WTC11 (cell line): ENCODE results near the gene FHIT. TPM values are rescaled to one million over a fixed set of nuclear protein-coding genes. Genes with fewer than 3 reads are reported as not detected.

Source experiments
- ATAC-seq: fragments of 200-7000 bp; cut with Tn5 transposase; 2 replicates; pipeline ENCODE4 v1.10.0; 2021; ENCODE audit warnings: mild to moderate bottlenecking, moderate library complexity
- CTCF ChIA-PET: fragments of 300-600 bp; sonication (Branson Sonifier 250); formaldehyde crosslinking; loops from one replicate; lab custom pipeline; 2021; ENCODE audit warnings: antibody characterized with exemption; lab: Charles Lee
- POLR2A ChIA-PET: fragments of 350-600 bp; sonication (Branson Sonifier 250); formaldehyde crosslinking; loops from one replicate; lab custom pipeline; 2021; ENCODE audit warnings: antibody characterized with exemption; lab: Charles Lee
- DNase-seq: peaks from one replicate; pipeline ENCODE4 v3.0.0; 2021; ENCODE audit warnings: low spot score
- H3K27ac Mint-ChIP-seq: 2 replicates; pipeline ENCODE4 v1.8.0; 2021; ENCODE audit warnings: mixed read lengths
- H3K27me3 Mint-ChIP-seq: 2 replicates; pipeline ENCODE4 v1.8.0; 2021; ENCODE audit warnings: low read depth, mild to moderate bottlenecking, moderate library complexity, mixed read lengths
- H3K36me3 Mint-ChIP-seq: 2 replicates; pipeline ENCODE4 v1.8.0; 2021; ENCODE audit warnings: mixed read lengths
- H3K4me1 Mint-ChIP-seq: 2 replicates; pipeline ENCODE4 v1.8.0; 2022; ENCODE audit warnings: mixed read lengths
- H3K4me3 Mint-ChIP-seq: 2 replicates; pipeline ENCODE4 v1.8.0; 2021; ENCODE audit warnings: mild to moderate bottlenecking, moderate library complexity, mixed read lengths
- H3K9me3 Mint-ChIP-seq: 2 replicates; pipeline ENCODE4 v1.8.0; 2021; ENCODE audit warnings: mixed read lengths
- CREB1 ChIP-seq: sonication (generic); formaldehyde crosslinking; IDR thresholded peaks from 2 replicates; pipeline ENCODE4 v1.8.0; 2023; ENCODE audit warnings: mild to moderate bottlenecking, missing genetic modification reagents
- CREM ChIP-seq: sonication (generic); formaldehyde crosslinking; IDR thresholded peaks from 2 replicates; pipeline ENCODE4 v1.8.1; 2022; ENCODE audit warnings: mild to moderate bottlenecking, missing genetic modification reagents, moderate library complexity
- KAT7 ChIP-seq: sonication (generic); formaldehyde crosslinking; IDR thresholded peaks from 2 replicates; pipeline ENCODE4 v1.8.1; 2023; ENCODE audit warnings: missing genetic modification reagents, mild to moderate bottlenecking, borderline replicate concordance
- MXD4 ChIP-seq: fragments of 250-450 bp; sonication (Bioruptor Pico); IDR thresholded peaks from 2 replicates; pipeline ENCODE4 v1.8.0; 2021; ENCODE audit warnings: mild to moderate bottlenecking, moderate library complexity, borderline replicate concordance
- OVOL2 ChIP-seq: fragments of 250-450 bp; sonication (Bioruptor Pico); IDR thresholded peaks from 2 replicates; pipeline ENCODE4 v1.9.0; 2021; ENCODE audit warnings: mild to moderate bottlenecking, borderline replicate concordance
- PREB ChIP-seq: sonication (generic); formaldehyde crosslinking; IDR thresholded peaks from 2 replicates; pipeline ENCODE4 v1.8.1; 2022; ENCODE audit warnings: mild to moderate bottlenecking, missing genetic modification reagents, moderate library complexity, borderline replicate concordance
- PRRX2 ChIP-seq: fragments of 250-450 bp; sonication (Bioruptor Pico); IDR thresholded peaks from 2 replicates; pipeline ENCODE4 v1.8.0; 2021; ENCODE audit warnings: mild to moderate bottlenecking
- SOX15 ChIP-seq: fragments of 250-450 bp; sonication (Bioruptor Pico); IDR thresholded peaks from 2 replicates; pipeline ENCODE4 v1.9.0; 2021; ENCODE audit warnings: mild to moderate bottlenecking
- STAT6 ChIP-seq: sonication (generic); formaldehyde crosslinking; conservative IDR thresholded peaks from 2 replicates; pipeline ENCODE4 v1.8.1; 2023; ENCODE audit warnings: mild to moderate bottlenecking, low read depth, missing genetic modification reagents, moderate library complexity
- USF1 ChIP-seq: sonication (generic); formaldehyde crosslinking; IDR thresholded peaks from 2 replicates; pipeline ENCODE4 v1.8.0; 2022; ENCODE audit warnings: mild to moderate bottlenecking, missing genetic modification reagents
- ZNF396 ChIP-seq: fragments of 250-450 bp; sonication (Bioruptor Pico); IDR thresholded peaks from 2 replicates; pipeline ENCODE4 v1.8.0; 2021; ENCODE audit warnings: mild to moderate bottlenecking, moderate library complexity, borderline replicate concordance
- ZNF425 ChIP-seq: fragments of 250-450 bp; sonication (Bioruptor Pico); conservative IDR thresholded peaks from 2 replicates; pipeline ENCODE4 v1.9.0; 2021; ENCODE audit warnings: mild to moderate bottlenecking
- ZNF532 ChIP-seq: fragments of 250-450 bp; sonication (Bioruptor Pico); IDR thresholded peaks from 2 replicates; pipeline ENCODE4 v1.9.0; 2021; ENCODE audit warnings: mild to moderate bottlenecking, borderline replicate concordance
- total RNA-seq: library from RNA; stranded (reverse); gene quantifications from 3 replicates; pipeline ENCODE4 v1.2.3, GENCODE V29; 2021
- TF ChIP-seq, protein P1 (sequence below): sonication (generic); formaldehyde crosslinking; IDR thresholded peaks from 2 replicates; pipeline ENCODE4 v1.8.0; 2023; ENCODE audit warnings: missing genetic modification reagents
- TF ChIP-seq, protein P2 (sequence below): sonication (generic); formaldehyde crosslinking; IDR thresholded peaks from 2 replicates; pipeline ENCODE4 v1.8.1; 2023; ENCODE audit warnings: mild to moderate bottlenecking, missing genetic modification reagents
- TF ChIP-seq, protein P3 (sequence below): sonication (generic); formaldehyde crosslinking; IDR thresholded peaks from 2 replicates; pipeline ENCODE4 v1.8.0; 2022; ENCODE audit warnings: missing genetic modification reagents
- TF ChIP-seq, protein P4 (sequence below): sonication (generic); formaldehyde crosslinking; IDR thresholded peaks from 2 replicates; pipeline ENCODE4 v1.8.0; 2022; ENCODE audit warnings: mild to moderate bottlenecking, missing genetic modification reagents

Gene FHIT
- total RNA-seq, 1 experiment from 2014 or later = 2.6 TPM

GRCh38 chr3:60153221-60153999 is 1097.8 kb downstream of the FHIT start:
- ChIA-PET POLR2A (no interaction called here), CTCF (no interaction called here)
- Mint-ChIP-seq H3K27me3 (no peaks in the 10 kb centered on the region), H3K4me1 (no peaks in the 10 kb centered on the region), H3K4me3 (no peak overlapping the region), H3K36me3 (no peaks in the 10 kb centered on the region), H3K27ac (no peak overlapping the region), H3K9me3 (no peaks in the 10 kb centered on the region)
- DNase-seq (no peak), ATAC-seq (no peak)
- no peak for TF ChIP-seq PREB (CRISPR knock-in tag)
- TF ChIP-seq USF1 (CRISPR knock-in tag) = no peak
- TF ChIP-seq MXD4 (CRISPR knock-in tag) = no peak
- TF ChIP-seq CREB1 (CRISPR knock-in tag) = no peak
- TF ChIP-seq, protein P1, sequence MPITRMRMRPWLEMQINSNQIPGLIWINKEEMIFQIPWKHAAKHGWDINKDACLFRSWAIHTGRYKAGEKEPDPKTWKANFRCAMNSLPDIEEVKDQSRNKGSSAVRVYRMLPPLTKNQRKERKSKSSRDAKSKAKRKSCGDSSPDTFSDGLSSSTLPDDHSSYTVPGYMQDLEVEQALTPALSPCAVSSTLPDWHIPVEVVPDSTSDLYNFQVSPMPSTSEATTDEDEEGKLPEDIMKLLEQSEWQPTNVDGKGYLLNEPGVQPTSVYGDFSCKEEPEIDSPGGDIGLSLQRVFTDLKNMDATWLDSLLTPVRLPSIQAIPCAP = no peak
- TF ChIP-seq SOX15 (CRISPR knock-in tag) = no peak
- TF ChIP-seq STAT6 = no peak
- TF ChIP-seq, protein P2, sequence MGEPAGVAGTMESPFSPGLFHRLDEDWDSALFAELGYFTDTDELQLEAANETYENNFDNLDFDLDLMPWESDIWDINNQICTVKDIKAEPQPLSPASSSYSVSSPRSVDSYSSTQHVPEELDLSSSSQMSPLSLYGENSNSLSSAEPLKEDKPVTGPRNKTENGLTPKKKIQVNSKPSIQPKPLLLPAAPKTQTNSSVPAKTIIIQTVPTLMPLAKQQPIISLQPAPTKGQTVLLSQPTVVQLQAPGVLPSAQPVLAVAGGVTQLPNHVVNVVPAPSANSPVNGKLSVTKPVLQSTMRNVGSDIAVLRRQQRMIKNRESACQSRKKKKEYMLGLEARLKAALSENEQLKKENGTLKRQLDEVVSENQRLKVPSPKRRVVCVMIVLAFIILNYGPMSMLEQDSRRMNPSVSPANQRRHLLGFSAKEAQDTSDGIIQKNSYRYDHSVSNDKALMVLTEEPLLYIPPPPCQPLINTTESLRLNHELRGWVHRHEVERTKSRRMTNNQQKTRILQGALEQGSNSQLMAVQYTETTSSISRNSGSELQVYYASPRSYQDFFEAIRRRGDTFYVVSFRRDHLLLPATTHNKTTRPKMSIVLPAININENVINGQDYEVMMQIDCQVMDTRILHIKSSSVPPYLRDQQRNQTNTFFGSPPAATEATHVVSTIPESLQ (CRISPR knock-in tag) = no peak
- TF ChIP-seq PRRX2 = no peak
- no peak for TF ChIP-seq ZNF396 (CRISPR knock-in tag)
- TF ChIP-seq, protein P3, sequence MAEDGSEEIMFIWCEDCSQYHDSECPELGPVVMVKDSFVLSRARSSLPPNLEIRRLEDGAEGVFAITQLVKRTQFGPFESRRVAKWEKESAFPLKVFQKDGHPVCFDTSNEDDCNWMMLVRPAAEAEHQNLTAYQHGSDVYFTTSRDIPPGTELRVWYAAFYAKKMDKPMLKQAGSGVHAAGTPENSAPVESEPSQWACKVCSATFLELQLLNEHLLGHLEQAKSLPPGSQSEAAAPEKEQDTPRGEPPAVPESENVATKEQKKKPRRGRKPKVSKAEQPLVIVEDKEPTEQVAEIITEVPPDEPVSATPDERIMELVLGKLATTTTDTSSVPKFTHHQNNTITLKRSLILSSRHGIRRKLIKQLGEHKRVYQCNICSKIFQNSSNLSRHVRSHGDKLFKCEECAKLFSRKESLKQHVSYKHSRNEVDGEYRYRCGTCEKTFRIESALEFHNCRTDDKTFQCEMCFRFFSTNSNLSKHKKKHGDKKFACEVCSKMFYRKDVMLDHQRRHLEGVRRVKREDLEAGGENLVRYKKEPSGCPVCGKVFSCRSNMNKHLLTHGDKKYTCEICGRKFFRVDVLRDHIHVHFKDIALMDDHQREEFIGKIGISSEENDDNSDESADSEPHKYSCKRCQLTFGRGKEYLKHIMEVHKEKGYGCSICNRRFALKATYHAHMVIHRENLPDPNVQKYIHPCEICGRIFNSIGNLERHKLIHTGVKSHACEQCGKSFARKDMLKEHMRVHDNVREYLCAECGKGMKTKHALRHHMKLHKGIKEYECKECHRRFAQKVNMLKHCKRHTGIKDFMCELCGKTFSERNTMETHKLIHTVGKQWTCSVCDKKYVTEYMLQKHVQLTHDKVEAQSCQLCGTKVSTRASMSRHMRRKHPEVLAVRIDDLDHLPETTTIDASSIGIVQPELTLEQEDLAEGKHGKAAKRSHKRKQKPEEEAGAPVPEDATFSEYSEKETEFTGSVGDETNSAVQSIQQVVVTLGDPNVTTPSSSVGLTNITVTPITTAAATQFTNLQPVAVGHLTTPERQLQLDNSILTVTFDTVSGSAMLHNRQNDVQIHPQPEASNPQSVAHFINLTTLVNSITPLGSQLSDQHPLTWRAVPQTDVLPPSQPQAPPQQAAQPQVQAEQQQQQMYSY (CRISPR knock-in tag) = no peak
- no peak for TF ChIP-seq OVOL2 (CRISPR knock-in tag)
- TF ChIP-seq ZNF425 (CRISPR knock-in tag) = no peak
- TF ChIP-seq KAT7 (CRISPR knock-in tag) = no peak
- TF ChIP-seq ZNF532 (CRISPR knock-in tag) = no peak
- TF ChIP-seq, protein P4, sequence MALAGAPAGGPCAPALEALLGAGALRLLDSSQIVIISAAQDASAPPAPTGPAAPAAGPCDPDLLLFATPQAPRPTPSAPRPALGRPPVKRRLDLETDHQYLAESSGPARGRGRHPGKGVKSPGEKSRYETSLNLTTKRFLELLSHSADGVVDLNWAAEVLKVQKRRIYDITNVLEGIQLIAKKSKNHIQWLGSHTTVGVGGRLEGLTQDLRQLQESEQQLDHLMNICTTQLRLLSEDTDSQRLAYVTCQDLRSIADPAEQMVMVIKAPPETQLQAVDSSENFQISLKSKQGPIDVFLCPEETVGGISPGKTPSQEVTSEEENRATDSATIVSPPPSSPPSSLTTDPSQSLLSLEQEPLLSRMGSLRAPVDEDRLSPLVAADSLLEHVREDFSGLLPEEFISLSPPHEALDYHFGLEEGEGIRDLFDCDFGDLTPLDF (CRISPR knock-in tag) = no peak
- TF ChIP-seq CREM (CRISPR knock-in tag) = no peak
